Activated T-helper 1 cell treated with Interleukin-2 at 50 U/mL for 16 hours (primary cell): ENCODE data around the gene CDKAL1.
"Not testable (repeated sequence)": the region's sequence is repeated elsewhere in the genome, so short reads cannot be mapped to it uniquely, and the experiment has no call there.

Experiments used
- DNase-seq: peaks from one replicate; pipeline ENCODE4 v3.0.0-alpha.2; 2020; ENCODE audit warnings: low read depth

CDKAL1 gene

DNA sequence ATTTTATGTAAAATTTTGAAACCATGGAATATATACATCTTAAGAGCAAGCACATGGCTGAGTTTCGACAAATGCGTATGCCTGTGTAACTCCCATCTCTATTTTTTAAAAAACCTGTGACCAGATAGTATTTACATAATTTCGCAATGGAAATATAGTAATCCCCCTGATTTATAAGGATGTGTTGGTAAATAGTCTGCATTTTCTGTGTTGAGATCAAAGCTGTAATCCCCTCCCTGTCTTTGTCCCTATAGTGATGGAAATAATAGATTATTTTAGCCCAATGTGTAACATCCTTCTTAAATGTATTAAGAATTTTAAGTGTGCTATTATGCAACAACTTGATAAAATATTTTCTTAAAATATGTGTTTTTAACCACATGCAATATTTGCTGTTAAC is 267.3 kb downstream of the CDKAL1 start:
- no peak for DNase-seq

DNA sequence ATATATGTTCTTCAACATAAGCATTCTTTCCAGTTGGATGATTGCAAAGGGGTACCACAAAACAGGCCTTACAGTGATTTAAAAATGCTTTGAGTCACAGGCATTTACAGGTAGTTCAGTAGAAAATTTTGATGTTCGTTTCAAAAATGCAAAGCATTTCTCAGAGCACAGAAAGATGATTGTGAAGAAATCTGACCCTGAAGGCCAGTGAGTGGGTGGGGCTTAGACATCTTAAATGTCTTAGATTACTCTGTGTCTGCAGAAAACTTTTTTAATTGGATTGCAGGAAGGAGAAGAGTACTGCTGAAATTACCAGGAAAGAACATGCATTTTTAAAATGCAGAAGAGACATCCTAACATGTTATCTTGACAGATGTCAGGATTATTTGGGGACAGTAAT is 268.3 kb downstream of the CDKAL1 start:
- DNase-seq, result no peak

DNA sequence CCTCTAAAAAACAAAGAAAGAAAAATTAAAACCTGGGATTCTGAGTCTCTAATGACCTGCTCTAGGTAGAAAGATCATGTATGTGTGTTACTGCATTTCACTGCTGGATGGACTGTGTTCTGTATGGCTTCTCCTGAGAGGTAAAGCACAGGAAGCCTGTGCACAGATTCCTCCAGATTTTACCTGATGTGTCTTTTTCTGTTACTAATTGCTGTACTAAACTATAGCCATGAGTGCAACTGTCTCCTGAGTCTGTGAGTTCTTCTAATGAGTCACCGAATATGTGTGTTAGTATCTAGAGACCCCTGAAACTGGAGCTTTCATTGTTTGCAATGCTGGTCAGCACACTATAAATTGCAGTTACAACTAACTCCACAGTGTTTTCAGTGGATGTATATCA is 270.8 kb downstream of the CDKAL1 start:
- DNase-seq, result no peak

DNA sequence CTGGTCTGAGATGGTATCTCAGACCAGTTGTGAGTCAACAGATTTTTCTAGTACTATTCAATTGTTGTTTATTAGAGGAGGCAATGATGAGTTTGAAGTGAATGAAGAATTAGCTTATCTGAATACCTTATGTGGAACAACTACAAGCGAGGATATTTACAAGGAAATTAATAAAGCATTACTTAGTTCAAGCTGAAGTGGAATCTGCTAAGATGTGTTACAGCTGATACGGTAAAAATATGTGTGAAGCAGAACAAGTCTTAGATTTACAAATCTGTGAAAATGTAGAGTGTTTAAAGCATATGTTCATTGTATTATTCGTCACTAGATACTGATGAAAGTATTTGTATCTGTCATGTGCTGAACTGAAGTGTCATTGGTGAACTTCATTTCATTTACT is 272.4 kb downstream of the CDKAL1 start:
- DNase-seq, result no peak

DNA sequence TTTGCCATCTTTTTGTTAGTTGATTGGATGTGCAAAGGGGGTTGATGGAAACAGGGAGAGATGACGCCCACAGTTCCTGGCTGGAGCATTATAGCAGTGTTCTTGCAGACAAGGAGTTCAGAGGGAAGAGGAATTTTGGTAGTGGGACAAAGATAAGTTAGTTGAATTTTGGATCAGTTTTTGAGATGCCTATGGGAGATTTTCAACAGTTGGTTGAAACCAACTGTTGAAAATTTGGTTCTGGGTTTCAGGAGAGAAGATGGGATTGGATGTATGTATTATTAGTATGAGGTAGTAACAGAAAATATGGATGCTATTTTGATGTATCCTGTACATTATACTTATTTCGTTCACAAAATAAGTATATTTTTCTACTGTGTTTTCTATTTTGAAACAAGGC is 274.2 kb downstream of the CDKAL1 start:
- DNase-seq, result no peak

DNA sequence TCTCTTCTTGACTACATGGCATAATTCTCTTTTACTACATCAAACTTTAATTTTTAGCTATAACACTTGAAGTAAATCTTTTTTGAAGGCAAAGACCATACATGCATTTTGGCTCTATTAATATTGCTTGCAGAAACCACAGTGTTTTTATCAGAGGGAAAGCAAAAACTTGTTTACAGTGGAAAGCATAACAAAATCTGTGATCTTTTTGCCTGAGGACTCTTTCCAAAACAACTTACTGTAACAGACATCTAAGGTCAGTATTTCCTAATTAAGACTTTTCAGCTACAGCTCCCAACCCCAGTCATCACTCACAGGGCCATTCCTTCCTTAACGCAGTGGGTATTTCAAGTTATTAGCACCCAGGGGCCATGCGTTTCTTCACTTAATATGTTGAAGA is 274.7 kb downstream of the CDKAL1 start:
- DNase-seq, result no peak

DNA sequence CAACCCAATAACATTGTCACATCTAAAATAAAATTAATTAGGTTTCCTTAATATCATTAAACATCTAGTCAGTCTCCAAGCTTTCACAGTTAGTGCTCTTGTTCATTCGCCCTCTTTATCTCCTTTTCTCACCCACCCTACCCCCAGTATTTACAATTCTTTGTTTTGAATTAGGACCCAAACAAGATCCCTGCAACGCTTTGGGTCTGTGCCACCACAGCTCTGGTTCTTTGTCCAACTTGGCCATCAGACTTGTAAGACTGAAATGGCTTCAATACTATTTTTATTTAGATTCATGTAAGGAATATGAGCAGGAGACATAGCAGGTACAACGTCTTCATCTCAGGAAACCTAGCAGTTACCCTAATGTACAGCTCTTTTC is 276.5 kb downstream of the CDKAL1 start:
- DNase-seq, result no peak

DNA sequence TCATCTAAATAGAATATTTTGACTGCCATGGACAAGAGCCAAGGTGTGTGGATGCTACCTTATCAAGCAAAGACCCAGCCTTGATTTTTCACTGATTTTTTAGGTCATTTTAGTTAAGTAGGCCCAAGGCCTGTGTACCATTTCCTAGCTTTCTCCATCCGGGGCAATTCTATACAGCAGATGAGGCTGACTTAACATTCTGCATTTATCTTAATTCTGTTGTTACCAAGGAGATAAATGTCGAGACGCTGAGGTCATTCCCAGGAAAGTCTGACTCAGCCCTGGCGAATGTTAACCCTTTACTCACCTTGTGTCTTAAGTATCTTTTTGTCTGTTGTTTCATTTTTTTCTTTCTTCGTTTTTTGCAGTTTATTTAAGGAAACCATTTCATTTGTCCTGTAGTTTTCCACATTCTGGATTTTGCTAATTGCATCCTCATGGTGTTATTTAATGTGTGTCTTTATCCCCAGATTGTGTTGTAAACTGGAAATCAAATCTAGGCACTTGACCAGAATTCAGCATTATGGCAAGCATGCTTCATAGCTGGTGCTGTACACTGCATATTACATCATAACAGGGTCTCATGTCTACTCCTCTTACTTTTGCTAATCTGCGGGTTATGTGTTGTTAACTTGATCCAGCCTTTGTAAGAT is 277.0 kb downstream of the CDKAL1 start:
- DNase-seq, result no peak

DNA sequence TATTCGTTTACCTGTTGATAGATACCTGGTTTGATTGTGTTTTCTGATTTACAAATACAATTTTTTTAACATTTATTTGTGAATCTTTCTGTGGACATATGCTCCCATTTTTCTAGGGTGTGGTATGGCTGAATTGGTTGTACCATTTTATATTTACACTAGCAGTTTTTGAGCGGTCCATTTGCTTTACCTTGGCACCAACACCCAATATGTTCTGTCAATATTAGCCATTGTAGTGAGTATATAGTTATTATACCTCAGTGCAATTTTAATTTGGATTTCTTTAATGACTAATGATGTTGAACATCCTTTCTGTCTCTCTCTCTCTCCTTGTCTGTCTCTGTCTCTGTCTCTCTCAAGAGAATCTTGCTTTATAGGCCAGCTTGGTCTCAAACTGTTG is 278.5 kb downstream of the CDKAL1 start:
- no peak for DNase-seq

DNA sequence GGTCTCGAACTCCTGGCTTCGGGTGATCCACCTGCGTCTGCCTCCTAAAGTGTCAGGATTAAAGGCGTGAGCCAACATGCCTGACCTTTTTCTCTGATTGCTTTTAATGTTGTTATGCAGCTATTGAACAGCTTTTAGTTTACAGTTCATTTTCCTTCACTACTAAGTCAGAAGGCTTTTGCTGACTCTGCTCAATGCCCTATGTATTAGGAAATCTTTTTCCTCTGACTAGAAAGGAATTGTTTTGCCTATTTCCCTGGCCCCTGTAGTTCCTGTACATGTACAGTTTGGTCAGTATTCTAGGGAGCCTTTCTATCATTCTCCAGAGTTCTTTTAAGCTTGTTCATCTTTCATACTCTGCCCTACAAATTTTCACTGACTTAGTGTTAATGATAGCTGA is 280.2 kb downstream of the CDKAL1 start:
- no peak for DNase-seq

DNA sequence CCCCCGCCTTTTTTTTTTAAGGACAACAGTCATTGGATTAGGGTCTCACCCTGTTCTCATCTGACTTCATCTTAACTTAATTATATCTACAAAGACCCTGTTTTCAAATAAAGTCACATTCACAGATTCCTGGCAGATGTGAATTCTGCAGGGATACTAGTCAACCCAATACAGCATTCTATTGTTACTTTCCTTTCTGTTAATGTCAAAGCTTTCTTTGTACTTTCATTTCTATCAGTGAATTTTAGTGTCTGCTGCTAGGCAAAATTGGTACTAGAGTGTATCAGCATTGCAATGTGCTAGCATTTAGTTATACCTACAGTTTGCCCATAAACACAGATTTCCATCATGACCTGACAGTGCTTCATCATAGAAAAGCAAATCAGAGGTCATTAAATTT is 281.9 kb downstream of the CDKAL1 start:
- no peak for DNase-seq

DNA sequence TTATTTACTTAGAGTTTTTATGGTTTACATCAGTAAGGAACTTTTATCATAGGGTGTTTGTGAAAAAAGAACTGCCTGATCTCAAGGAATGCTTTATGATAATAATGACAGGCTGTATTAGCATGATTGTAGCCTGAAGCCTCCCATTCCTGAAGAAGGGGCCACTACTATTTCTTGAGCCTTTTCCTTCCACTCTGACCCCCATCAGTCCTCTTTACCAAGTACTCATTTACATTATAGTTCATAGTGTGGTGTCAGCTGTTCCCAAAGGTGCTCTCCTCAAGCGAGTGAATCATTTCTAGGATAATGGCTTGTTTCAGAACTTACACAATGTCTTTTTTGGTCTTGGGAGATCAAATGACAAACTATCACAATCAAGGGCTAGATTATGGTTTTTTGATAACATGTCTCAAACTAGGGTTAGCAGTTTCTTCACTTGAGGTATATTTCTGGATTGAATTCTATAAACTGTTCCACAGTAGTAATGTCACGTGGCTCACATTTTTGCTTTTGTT is 283.6 kb downstream of the CDKAL1 start:
- no peak for DNase-seq

DNA sequence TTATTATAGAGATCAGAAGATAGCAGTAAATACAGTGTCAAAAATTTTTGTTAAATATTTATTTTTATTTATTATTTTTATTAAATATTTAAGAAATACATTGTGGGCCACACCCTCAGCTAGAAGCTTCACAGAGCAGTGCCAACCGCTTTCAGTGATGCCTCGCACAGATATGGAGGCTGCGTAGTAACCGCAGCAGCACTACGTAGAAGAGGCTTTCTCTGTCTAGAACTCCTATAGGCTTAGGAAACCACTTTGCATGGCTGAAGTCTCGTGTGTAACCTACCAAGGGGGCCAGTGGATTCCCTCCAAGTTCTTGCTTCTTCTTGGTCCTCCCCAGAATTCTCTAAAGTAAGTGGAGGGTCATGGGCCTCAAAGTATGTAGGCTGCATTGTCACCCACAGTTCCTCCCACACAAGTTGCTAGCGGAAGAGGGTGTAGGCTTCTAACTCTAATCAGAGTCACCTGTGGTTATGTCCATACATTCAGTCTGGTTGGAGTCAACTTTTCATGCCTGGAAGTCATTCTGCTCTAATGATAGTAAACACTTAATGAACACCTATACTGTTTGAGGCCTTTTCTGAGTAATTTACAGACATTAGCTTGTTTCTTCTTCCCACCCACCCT is 285.6 kb downstream of the CDKAL1 start:
- DNase-seq, result no peak

DNA sequence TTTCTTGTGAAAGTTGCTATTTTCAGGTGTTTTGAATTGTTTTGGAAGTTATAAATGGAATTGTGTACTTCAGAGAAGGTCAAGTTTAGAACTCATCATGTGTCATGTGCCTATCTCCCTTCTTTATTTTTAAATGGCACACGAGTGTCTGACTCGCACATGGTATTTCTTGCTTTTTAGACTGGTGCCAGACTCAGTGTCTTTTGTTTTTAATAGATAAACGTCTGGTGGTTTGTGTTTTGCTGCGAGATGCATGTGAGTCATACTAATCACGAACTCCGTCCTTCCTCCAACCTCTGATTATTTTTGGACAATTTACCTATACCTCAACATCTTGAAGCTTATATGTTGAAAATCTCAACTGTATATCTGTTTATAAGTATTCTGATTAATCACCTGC is 292.1 kb downstream of the CDKAL1 start:
- no peak for DNase-seq

DNA sequence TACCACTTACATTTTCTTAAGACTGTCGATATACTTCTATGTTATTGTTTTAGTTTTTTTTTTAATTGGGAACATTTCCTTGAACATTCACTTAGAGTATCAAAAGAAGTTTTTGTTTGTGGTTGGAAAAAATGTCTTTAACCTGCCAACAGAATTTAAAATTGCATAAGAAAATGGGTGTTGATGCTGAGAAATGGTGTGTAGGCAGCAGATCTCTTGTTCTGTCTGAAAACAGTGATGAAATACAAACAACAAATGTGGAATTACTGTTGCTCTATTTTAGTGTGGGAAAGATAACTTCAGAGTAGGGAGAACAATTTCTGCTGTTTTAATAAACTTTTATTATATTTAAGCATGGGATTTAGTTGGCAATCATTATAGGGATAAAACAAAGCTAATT is 293.5 kb downstream of the CDKAL1 start:
- DNase-seq, result no peak

DNA sequence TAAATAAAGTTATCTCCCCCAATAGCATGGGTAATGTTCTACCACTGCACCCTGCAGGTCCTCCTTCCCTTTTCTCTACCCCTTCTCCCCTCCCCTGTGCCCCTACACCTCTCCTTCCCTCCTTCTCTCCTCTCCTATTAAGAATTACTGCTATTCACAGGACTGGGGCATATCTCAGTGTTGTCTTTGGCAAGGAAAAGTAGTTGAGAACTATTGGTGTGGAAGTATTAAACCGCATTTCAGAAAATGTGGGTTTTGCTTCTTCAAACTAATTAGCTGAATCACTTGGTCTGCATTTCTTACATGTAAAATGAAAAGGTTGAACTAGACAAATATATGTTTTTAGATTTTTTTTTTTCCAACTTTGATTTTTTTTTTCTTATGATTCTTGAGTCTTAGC is 296.3 kb downstream of the CDKAL1 start:
- DNase-seq, result no peak

DNA sequence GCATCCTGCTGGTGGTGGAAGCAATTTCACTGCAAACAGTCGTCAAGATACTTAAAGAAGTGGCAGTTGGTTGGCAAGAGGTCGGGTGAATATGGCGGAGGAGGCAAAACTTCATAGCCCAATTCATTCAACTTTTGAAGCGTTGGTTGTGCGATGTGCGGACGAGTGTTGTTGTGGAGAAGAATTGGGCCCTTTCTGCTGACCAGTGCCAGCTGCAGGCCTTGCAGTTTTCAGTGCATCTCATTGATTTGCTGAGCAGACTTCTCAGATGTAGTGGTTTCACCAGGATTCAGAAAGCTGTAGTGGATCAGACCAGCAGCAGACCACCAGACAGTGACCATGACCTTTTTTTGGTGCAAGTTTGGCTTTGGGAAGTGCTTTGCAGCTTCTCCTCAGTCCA is 297.0 kb downstream of the CDKAL1 start:
- DNase-seq, result not testable (repeated sequence)

DNA sequence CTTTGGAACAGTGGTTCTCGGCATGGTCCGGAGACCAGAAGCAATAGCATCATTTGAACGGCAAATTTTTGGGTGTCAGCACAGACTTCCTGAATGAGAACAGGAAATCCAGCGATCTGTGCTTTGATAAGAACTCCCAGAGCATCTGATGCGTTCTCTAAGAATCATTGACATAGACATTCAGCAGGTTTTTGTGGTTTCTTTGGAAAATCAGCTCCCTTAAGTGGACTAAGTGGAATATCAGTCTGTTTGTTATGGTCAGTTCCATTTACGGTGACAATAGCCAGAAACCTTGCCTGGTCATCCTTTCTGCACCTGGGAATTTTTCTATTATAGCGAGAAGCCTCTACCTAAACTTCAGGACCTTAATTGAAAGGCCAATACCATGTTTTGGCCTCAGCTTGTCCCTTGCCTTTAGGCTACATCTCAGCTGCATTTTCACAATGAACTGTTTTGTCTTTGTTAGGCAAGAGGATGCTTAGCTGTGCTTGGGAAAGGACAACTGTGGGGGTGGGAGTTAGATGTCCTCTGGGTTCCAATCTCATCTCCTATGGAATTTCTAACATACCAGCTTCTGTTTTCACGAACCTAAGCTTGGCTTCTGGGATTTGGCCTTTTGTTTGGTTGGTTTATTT is 299.7 kb downstream of the CDKAL1 start:
- no peak for DNase-seq

DNA sequence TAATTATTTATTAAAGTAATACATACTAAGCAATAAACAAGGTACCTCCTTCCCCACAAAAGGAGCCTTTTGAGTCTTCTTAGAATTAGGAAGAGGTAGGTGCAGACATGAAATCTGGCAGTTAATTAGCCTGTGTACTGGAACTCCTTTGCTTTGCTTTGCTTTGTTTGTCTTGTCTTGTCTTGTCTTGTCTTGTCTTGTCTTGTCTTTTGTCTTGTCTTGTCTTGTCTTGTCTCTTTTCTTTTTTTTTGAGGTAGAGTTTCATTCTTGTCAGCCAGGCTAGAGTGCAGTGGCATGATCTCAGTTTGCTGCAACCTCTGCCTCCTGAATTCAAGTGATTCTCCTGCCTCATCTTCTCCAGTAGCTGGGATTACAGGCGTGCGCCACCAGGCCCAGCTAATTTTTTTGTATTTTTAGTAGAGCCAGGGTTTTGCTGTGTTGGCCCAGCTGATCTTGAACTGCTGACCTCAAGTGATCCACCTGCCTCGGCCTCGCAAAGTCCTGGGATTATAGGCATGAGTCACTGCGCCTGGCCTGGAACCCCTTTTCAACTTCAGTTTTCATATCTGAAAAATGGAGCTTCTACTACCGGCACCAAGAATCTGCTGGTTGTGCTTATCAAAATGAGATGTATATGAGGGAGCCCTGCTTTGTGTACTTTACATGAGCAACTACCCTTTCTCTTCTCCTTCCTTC is 301.2 kb downstream of the CDKAL1 start:
- no peak for DNase-seq

DNA sequence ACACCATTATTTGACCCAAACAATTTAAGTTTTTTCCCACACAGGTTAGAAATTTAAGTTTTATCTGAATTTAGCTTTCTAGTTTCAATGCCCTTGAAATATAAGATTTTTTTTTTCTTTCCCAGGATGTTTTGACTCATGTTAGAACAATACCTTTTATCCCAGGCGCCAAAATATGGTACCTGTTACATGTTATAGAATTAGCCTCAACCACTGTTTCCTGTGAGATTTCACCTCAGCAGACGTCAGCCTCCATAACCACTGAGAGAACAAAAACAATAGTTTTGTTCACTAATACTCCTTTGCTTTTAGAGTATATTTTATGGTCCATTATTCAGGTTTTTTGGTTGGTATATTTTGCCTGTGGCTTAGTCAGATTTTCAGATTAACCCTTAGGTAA is 302.9 kb downstream of the CDKAL1 start:
- DNase-seq, result no peak

DNA sequence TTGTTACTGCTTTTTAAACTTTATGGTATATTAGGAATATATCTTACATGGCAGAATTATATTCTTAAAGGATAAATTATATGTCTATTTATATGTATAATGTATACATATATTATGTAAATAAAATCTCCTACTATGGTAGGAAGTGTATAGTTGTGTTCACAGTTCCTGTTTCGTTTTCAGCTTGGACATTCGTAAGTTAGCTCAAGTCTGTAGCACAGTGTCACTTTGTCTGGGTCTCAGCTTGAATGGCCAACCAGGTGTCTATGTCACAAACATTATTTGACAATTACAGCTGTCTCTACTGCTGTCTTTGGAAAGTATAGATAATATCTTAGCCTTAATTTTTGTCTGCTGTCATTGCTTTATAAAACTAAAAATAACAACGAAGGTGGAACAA is 303.9 kb downstream of the CDKAL1 start:
- DNase-seq, result no peak

DNA sequence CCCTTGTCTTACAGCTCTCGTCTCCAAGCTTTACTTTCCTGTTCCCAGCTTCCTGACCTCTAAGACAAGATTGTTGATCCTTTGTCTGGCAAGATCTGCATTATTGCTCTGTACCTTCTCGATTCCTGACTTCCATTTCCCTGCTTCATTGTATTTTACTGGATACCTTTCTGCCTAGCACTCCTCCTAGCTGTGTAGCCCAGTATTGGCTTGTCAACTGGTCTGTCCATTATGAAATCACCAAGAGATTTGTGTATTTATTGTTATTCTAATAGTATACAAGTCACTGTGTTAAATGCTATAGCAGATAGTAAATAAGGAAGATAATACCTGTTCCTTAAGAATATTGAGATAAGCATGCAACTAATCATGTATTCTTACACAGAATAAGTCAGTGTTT is 305.4 kb downstream of the CDKAL1 start:
- DNase-seq, result no peak

DNA sequence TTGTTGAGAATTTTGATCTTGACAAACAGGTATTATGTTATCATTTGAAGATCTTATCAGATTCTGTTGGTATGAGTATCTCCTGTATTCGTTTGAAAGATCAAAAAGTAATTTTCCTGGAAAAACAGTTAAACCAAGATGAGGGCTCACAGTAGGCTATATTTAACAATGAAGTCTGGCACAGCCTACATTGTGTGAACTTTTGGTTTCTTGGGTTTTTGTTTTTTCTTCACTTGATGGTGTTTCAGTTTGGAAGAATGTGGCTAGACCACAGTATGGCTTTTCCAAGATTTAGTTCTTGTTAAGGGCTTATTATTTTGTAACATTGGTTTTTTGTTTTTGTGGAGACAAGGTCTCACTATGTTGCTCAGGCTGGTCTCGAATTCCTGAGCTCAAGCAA is 306.4 kb downstream of the CDKAL1 start:
- DNase-seq, result no peak
